ENCODE results near the gene RAB11FIP4.
"Not testable (repeated sequence)": the region's sequence is repeated elsewhere in the genome, so short reads cannot be mapped to it uniquely, and the experiment has no call there.

Gene RAB11FIP4, protein sequence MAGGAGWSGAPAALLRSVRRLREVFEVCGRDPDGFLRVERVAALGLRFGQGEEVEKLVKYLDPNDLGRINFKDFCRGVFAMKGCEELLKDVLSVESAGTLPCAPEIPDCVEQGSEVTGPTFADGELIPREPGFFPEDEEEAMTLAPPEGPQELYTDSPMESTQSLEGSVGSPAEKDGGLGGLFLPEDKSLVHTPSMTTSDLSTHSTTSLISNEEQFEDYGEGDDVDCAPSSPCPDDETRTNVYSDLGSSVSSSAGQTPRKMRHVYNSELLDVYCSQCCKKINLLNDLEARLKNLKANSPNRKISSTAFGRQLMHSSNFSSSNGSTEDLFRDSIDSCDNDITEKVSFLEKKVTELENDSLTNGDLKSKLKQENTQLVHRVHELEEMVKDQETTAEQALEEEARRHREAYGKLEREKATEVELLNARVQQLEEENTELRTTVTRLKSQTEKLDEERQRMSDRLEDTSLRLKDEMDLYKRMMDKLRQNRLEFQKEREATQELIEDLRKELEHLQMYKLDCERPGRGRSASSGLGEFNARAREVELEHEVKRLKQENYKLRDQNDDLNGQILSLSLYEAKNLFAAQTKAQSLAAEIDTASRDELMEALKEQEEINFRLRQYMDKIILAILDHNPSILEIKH

DNA sequence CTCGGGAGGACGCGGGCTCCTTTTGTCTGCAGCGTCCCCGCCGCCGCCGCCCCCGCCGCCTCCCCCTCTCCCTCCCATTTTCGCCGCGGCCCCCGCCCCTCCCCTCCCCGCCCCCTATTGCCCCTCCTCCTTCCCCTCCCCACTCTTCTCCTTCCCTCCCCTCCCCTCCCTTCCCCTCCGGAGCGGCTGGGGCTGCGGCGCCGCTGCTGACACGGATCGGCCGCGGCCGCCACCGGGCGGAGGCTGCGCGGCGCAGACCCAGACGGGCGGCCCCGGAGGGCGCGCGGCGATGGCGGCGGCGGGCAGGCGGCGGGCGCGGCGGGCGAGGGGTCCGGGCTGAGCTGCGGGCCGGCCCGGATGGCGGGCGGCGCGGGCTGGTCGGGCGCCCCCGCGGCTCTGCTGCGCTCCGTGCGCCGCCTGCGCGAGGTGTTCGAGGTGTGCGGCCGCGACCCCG, at the start of gene RAB11FIP4:
Gene RAB11FIP4 (plus strand): TSS at position 180 of the 454 bp plus-strand sequence. CDS start 178 bp downstream, at position 358.
- DNase-seq (ENCODE audit: low read depth in 2 of 2, low spot score in 1 of 2) = no peak

DNA sequence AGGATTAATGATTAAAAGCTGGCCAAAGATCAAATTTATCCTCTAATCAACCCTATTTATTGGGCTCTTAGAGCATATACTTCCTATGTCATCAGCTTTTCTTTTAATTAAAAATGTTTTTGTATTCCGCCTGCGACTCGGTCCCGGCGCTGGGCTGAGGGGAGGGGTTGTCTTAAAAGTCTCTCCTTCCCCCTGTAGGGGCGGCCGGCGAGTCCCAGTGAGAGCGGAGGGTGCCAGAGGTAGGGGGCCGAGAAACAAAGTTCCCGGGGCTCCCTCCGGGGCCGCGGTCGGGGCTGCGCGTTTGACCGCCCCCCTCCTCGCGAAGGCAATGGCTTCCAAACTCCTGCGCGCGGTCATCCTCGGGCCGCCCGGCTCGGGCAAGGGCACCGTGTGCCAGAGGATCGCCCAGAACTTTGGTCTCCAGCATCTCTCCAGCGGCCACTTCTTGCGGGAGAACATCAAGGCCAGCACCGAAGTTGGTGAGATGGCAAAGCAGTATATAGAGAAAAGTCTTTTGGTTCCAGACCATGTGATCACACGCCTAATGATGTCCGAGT, 46.2 kb upstream of the RAB11FIP4 start:
- DNase-seq (ENCODE audit: low read depth in 2 of 2, low spot score in 1 of 2) = not testable (repeated sequence)

DNA sequence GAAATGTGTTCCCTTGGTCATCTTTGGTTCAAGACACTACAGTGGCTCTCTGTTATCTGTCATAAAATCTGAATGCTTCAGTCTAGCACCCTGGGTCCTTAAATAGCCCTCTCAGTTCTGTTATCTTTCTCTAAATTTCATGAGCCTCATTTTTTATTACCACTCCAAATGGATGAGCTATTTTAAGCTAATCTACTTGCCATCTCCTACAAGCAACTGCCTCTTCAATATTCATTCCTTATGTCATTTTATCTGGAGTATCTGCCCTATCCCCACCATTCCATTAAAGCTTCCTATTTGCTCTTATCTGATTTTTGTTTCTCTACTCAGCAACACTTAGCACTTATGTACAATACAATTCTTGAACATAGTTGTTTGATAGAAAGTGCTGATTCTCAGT, 42.0 kb upstream of the RAB11FIP4 start:
- DNase-seq (ENCODE audit: low read depth in 2 of 2, low spot score in 1 of 2) = no peak

DNA sequence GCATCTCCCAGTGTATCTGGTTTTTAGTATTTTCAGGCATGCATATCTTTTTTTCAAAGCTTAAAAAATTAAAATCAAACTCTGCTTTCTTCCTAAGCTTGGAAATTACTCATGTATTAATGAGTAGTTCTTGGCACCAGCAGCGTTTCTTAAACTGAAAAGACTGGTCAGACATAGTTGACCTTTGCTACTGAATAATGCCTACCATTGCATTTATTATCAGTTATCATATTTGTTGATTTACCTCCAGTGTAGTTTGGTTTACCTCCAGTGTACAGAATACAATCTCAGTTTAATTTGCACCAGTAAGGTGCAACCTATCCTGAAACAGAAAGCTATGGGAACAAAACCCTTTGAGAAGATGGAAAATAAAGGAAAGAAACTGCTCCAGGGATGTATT, 35.5 kb upstream of the RAB11FIP4 start:
- DNase-seq (ENCODE audit: low read depth in 2 of 2, low spot score in 1 of 2) = no peak

DNA sequence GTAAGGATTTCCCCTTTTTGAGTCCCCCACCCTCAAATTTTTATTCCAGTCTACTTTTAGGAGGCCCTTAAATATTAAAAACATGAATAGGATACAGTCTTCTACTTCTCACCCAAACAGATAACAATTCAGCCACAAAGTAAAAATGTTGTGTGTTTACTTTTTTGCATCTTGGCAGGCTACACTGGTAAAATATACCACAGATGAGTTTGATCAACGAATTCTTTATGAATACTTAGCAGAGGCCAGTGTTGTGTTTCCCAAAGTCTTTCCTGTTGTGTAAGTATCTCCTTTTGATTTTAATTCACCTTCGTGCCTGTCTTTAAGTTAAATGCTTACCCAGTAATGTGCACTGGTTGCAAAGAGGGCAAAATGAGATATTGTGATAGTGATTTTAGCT, 34.4 kb upstream of the RAB11FIP4 start:
- no peak for DNase-seq (ENCODE audit: low read depth in 2 of 2, low spot score in 1 of 2)

DNA sequence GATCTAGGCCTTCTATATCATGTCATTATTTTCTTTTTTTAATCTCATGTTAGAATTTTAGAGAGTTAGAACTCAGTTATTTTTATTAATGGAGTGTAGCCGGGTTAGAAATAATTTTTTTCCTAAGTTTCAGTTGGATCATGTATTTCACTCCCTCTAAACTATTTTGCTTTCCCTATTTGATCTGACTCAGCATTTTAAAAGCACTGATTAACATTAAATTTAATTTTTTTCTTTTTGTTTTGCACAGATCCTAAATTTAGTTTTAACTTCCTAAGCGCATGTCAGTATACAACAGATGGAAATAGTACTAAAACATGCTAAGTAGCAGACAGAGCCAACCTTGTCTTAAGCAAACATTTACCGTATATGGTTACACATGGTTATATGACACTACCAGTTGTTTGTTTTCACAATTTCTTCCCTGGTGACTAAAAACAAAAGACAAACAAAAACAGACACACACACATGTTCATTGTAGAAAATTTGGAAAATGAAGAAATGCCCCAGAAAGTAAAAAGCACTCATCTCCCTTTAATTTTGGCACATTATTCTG, 33.6 kb upstream of the RAB11FIP4 start:
- DNase-seq (ENCODE audit: low read depth in 2 of 2, low spot score in 1 of 2) = no peak

DNA sequence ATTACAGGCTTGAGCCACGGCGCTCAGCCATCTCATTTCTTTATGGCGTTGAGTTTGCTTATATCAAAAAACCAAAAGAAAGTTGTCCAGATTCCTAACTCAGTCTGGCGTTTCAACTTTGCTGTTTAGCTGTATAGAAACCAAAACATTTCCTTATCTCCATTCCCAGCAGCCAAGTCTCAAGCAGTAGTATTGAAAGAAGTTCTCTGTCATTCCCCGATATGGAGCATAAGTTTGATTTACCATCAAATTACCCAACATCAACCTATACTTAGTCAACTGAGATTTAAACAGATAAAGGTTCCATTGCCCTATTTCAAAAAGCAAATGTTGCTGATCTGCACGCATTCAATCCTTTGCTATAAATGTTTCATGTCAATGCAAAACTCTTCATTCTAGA, 27.5 kb upstream of the RAB11FIP4 start:
- no peak for DNase-seq (ENCODE audit: low read depth in 2 of 2, low spot score in 1 of 2)

DNA sequence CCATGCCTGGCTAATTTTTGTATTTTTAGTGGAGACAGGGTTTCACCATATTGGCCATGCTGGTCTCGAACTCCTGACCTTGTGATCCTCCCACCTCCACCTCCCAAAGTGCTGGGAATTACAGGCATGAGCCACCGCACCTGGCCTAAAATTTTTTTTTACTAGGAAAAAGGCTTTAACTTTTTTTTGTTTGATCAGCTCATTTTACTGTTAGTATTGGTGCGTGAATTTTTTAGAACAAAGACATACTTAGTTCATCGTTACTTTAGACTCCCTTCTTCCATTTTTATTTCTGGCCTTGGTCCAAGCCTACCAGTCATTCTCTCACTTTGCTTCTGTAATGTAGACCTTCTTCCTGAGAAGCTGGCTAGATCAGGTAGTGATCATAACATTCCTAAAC, 25.4 kb upstream of the RAB11FIP4 start:
- DNase-seq (ENCODE audit: low read depth in 2 of 2, low spot score in 1 of 2) = no peak

DNA sequence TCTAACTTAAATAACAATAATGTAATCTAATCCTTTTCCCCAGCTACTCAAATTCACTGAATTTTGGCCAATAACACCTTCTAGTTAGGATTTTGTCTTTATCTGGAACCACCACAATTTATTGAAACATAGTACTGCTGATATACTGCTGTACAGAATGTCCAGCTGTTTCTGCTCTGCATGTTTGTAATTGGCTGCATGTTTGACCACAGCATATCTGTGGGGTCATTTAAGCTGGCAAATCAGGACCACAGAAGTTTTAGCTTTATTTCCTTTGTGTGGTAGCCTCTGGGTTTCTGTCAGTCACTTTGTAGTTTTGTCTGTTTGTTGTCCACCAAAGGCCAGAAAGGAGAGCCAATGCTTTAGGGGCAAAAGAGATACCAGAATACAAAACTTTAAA, 22.2 kb upstream of the RAB11FIP4 start:
- DNase-seq (ENCODE audit: low read depth in 2 of 2, low spot score in 1 of 2) = no peak

DNA sequence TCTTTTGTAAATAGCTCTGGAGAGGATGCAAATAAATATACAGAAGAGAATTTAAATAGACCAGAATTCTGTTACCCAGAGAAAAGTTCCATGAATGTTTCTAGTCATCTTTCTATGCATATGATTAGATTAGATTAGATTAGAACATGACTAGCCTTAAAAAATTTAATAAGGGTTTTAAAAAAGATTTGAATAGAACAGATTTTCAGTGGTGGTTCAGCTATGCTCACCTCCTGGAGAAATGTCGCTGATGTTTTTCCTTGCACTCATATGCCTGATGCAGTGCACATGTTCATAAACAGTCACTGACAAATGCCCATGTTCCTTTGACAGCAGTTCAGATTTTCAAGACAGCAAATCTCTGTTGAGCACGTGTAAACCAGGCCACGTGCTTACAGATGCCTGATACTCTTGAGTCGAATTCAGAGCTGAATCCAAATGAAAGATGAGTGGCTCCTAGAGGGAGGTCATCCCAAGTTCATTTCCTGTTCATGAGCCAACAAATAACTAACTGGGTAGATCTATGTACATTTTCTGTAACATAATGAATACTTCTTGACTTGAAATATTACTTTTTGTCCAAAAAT, 19.9 kb upstream of the RAB11FIP4 start:
- no peak for DNase-seq (ENCODE audit: low read depth in 2 of 2, low spot score in 1 of 2)

DNA sequence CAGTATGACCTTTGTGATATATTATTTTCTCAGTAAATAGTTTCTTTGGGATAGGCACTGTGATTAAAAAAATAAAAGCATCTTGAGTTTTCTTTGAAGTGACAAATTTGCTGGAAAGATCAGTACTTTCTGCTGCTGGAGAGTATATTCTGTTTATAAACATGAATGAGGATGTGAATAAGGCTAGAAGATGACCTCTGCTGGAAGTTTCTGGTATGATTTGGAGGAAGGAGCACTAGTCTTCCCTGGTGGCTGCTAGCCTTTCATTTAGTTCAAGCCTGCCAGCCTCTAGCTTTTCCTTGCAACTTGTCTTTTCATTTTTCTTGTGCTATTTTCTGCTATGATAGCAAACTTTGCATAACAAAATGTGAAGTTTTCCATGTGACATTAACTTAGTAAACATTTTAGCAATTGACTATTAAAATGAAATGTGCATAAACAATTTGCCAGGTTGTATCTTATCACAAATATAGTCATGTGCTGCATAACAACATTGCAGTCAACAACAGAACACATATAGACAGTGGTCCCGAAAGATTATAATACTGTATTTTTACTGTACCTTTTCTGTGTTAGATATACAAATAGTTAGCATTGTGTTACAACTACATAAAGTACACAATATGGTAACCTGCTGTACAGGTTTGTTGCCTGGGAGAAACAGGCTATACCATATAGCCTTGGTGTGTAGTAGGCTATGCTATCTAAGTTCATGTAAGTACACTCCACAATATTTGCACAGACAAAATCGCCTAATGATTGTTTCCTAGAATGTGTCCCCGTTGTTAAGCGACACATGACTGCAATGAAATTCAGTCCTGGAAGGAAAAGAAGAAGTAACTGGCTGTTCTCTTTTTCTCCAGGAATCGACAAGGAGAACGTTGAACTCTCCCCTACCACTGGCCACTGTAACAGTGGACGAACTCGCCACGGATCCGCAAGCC, 18.1 kb upstream of the RAB11FIP4 start:
- no peak for DNase-seq (ENCODE audit: low read depth in 2 of 2, low spot score in 1 of 2)

DNA sequence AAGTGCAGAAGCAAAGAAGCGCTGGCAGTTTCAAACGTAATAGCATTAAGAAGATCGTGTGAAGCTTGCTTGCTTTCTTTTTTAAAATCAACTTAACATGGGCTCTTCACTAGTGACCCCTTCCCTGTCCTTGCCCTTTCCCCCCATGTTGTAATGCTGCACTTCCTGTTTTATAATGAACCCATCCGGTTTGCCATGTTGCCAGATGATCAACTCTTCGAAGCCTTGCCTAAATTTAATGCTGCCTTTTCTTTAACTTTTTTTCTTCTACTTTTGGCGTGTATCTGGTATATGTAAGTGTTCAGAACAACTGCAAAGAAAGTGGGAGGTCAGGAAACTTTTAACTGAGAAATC, 17.4 kb upstream of the RAB11FIP4 start:
- no peak for DNase-seq (ENCODE audit: low read depth in 2 of 2, low spot score in 1 of 2)

DNA sequence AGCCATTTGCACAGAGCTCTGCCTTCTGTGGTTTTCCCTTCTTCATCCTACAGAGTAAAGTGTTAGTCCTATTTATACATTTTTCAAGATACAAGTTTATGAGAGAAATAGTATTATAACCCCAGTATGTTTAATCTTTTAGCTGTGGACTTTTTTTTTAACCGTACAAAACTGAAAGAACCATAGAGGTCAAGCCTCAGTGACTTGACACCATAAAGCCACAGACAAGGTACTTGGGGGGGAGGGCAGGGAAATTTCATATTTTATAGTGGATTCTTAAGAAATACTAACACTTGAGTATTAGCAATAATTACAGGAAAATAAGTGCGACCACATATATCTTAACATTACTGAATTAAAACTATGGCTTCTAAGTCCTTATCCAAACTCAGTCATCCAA, 17.0 kb upstream of the RAB11FIP4 start:
- no peak for DNase-seq (ENCODE audit: low read depth in 2 of 2, low spot score in 1 of 2)

DNA sequence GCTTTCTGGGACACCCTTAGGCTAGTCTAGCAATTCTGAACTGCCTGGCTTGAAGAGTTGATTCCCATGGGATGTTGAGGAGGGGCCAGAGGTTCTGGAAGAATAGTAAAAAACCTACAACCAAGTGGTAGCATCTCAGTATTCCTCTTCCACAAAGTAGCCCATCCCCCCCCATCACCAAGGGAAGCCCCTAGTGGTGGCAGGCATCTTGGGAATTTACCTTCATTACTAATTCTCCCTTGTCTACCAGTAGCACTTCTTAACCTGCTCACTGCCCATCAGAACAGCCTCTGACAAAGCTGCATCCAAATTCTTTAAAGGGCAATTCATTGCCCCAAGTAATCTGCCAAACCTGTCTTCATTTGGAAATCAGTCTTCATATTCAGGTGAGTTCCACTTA, 12.8 kb upstream of the RAB11FIP4 start:
- no peak for DNase-seq (ENCODE audit: low read depth in 2 of 2, low spot score in 1 of 2)

DNA sequence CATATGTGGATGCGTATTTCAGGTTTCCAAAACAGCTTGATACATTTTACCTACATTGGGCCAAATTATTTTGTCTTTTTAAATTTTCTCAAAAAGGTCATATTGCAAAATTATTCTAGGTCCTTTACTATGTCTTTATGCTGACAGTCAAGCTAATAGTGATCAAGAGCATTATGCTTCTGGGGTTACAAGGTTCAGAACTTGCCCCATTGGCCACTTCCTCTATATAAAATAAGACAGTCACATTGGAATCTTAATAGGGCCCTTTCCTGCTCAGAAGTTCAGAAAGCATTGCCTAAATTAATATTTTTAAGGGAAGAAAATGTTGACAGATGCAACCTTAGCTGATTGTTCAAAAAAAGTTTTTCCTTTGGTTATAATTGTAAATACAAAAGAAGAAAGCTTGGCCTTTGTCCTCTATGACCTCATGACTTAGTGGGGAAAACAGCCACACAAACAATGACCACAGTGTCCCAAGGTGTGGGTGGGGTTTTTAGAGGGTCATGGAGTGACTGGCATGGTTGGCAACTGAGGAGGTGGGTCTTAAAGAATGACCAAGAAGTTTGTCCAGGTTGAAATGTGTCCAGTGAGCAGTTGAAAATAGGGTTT, 11.8 kb upstream of the RAB11FIP4 start:
- no peak for DNase-seq (ENCODE audit: low read depth in 2 of 2, low spot score in 1 of 2)

DNA sequence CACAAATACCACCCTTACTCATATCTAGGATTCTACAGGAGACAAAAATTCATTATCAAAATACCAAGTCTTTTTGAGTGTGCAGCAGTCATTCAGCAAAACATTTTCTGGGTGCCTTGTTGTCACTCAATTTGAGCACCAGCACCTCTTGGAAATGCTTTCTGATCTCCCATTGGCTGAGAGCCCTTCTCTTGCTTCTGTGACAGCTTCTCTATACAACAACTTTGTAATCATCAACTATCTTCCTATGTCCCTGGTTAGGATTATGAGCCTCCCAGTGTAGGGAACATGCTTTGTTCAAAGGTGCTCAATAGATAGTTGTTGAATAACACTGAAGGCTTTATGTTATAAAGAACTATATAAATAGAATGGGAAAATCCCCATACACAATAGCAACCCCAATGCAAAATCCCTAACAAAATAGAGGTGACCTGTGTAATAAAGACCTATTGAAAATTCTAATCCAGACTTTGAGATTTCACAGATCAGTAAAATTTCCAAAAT, 10.3 kb upstream of the RAB11FIP4 start:
- no peak for DNase-seq (ENCODE audit: low read depth in 2 of 2, low spot score in 1 of 2)

DNA sequence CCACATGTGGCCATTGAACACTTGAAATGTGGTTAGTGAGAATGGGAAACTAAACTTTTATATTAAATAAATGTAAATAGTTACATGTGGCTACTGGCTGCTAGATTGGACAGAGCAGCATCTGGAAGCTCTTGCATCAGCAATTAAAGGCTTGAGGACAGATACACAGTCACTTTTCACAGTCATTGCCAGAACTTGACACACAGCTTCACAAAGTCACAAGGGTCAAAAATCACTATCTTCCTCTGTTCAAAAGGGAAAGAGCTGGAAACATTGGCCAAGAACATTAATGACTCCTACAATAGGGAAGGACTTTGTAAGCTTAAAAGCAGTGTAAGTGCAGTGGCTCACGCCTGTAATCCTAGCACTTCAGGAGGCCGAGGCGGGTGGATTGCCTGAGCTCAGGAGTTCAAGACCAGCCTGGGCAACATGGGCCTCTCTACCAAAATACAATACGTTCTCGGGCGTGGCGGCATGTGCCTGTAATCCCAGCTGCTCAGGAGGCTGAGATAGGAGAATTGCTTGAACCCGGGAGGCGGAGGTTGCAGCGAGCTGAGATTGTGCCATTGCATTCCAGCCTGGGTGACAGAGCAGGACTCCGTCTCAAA, 8.7 kb upstream of the RAB11FIP4 start:
- DNase-seq (ENCODE audit: low read depth in 2 of 2, low spot score in 1 of 2) = not testable (repeated sequence)

DNA sequence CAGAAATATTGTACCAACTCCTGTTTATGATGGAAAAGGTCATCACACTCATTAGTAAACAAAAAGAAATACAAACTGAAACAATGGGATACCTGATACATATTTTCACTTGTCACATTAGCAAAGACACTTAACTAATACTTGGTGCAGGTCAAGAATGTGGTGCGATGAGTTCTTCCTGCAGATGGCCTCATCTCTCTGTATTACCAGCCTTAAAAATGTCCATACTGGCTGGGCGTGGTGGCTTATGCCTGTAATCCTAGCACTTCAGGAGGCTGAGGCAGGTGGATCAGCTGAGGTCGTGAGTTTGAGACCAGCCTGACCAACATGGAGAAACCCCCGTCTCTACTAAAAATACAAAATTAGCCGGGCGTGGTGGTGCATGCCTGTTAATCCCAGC, 8.0 kb upstream of the RAB11FIP4 start:
- DNase-seq (ENCODE audit: low read depth in 2 of 2, low spot score in 1 of 2) = not testable (repeated sequence)

DNA sequence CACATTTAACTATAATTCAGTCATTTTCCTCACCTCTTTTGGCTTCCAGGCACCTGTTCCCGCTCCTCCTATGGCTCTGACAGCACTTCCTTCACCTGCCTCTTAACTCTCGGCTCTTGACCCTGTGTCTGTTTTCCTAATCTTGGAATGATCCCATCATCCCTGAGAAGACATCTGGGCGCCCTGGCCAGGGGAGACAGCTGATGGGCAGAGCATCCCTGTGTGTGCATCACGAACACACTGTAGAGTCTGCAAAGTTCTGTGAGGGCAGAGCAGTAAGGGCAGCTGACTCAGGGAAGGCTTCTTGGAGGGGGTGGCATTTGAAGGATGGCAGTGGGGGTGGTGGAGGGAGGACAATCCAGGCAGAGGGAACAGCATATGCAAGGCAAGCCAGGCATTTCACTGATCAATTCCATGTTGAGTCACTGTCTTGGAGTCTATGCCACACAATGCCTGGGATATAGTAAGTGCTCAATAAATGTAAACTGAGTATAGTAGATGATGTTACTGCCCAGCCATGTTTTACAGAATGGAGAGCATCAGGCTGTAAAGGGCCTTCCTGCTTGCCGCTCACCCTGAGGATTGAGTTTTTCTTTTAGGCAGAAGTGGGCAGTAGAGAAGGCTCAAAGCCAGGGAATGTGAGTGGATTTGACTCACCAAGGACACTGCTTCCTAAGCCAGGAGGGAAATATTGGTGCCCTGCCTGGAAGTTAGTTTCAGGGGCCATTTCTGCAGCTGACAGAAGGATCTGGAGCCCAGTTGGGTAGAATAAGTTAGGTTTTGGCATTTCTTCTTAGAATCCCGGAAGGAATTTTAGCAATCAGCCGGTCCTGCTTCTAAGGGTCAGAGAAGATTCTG, 5.8 kb upstream of the RAB11FIP4 start:
- DNase-seq (ENCODE audit: low read depth in 2 of 2, low spot score in 1 of 2) = no peak
